ENCODE results near the gene TBC1D10A. TPM values are rescaled to one million over a fixed set of nuclear protein-coding genes. Genes with fewer than 3 reads are reported as not detected.

Gene TBC1D10A
- total RNA-seq, 4 donors from 2014 or later = 18.4 to 25.9 (median 20.8) TPM

- TF ChIP-seq CTCF (IDR thresholded peaks at IDR 0.05) = no peak
- TF ChIP-seq POLR2A (IDR thresholded peaks at IDR 0.05) = no peak
- Histone ChIP-seq H3K4me3 (no peak overlapping the region), H3K36me3 (peaks cover 0 to 92% (median 0%) of the 10 kb centered on the region in 3 donors), H3K4me1 (peaks cover 0 to 16% (median 14%) of the 10 kb centered on the region in 4 donors), H3K9me3 (no peaks in the 10 kb centered on the region), H3K27me3 (no peaks in the 10 kb centered on the region), H3K27ac (peak overlapping the region in 1 of 4 donors; percentile 46)
- DNase-seq = no peak
Observed at GRCh38 chr22:30297276-30297990, 29.3 kb downstream of the TBC1D10A start.

- H3K36me3 ChIP-seq = peaks cover 0 to 95% (median 0%) of the 10 kb centered on the region in 3 donors
- H3K4me1 ChIP-seq = peaks cover 0 to 10% (median 8%) of the 10 kb centered on the region in 4 donors
- no peaks in the 10 kb centered on the region for H3K27me3 ChIP-seq
- peak overlapping the region in 1 of 4 donors; percentile 46 for H3K27ac ChIP-seq
- no peaks in the 10 kb centered on the region for H3K9me3 ChIP-seq
- H3K4me3 ChIP-seq = no peak overlapping the region
- TF ChIP-seq POLR2A (IDR thresholded peaks at IDR 0.05) = no peak
- TF ChIP-seq CTCF (IDR thresholded peaks at IDR 0.05) = no peak
- no peak for DNase-seq
Observed at GRCh38 chr22:30296833-30297232, 29.9 kb downstream of the TBC1D10A start.

GRCh38 chr22:30296324-30296723 lies 30.4 kb downstream of the TBC1D10A start:
- TF ChIP-seq POLR2A (IDR thresholded peaks at IDR 0.05) (no peak), CTCF (IDR thresholded peaks at IDR 0.05) (no peak)
- Histone ChIP-seq H3K9me3 (no peaks in the 10 kb centered on the region), H3K27me3 (no peaks in the 10 kb centered on the region), H3K4me3 (no peak overlapping the region), H3K4me1 (peaks cover 0 to 7% (median 3%) of the 10 kb centered on the region in 4 donors), H3K36me3 (peaks cover 0 to 93% (median 0%) of the 10 kb centered on the region in 3 donors), H3K27ac (peak overlapping the region in 1 of 4 donors; percentile 25)
- DNase-seq = no peak

- Histone ChIP-seq H3K36me3 (peaks cover 0 to 87% (median 0%) of the 10 kb centered on the region in 3 donors), H3K27me3 (no peaks in the 10 kb centered on the region), H3K4me1 (peaks cover 0 to 10% (median 4%) of the 10 kb centered on the region in 4 donors), H3K4me3 (no peak overlapping the region), H3K9me3 (no peaks in the 10 kb centered on the region), H3K27ac (peak overlapping the region in 1 of 4 donors; percentile 25)
- DNase-seq = no peak
- no peak for TF ChIP-seq CTCF (IDR thresholded peaks at IDR 0.05)
- TF ChIP-seq POLR2A (IDR thresholded peaks at IDR 0.05) = no peak
Observed at GRCh38 chr22:30295576-30295975, 31.2 kb downstream of the TBC1D10A start.

GRCh38 chr22:30294830-30295229 lies 31.9 kb downstream of the TBC1D10A start:
- H3K4me3 ChIP-seq = no peak overlapping the region
- no peak for TF ChIP-seq CTCF (IDR thresholded peaks at IDR 0.05)
- TF ChIP-seq POLR2A (IDR thresholded peaks at IDR 0.05) = no peak
- no peak for DNase-seq
- no peaks in the 10 kb centered on the region for H3K27me3 ChIP-seq
- H3K9me3 ChIP-seq = no peaks in the 10 kb centered on the region
- H3K27ac ChIP-seq = no peak overlapping the region
- H3K36me3 ChIP-seq = peaks cover 0 to 80% (median 0%) of the 10 kb centered on the region in 3 donors
- peaks cover 0 to 17% (median 11%) of the 10 kb centered on the region in 4 donors for H3K4me1 ChIP-seq

Measured in Peyer's patch (tissue), 4 donors.